T-helper 9 cell (primary cell): ENCODE data around the gene SMIM30.
A peak's percentile ranks its signal among the peaks of the same experiment; 100 is the strongest.
"Not testable (repeated sequence)": the region's sequence is repeated elsewhere in the genome, so short reads cannot be mapped to it uniquely, and the experiment has no call there.

Source experiments
- DNase-seq: peaks from one replicate; pipeline ENCODE4 v3.0.0-alpha.2; 2020
- total RNA-seq, 2 donors: gene quantifications; one replicate each; lab custom pipeline; 2026; lab: John Stamatoyannopoulos, UW

Gene SMIM30
- 5.8 to 18.3 reads per million in 2 donors for total RNA-seq

- peak; percentile 73 for DNase-seq
Observed at GRCh38 chr7:113118074-113118959, at the start of gene SMIM30. Gene SMIM30, minus strand, starts transcription at chr7:113118554. Its CDS starts 976 bp downstream, at chr7:113117578.

GRCh38 chr7:113166176-113166575, 47.8 kb upstream of the SMIM30 start:
- not testable (repeated sequence) for DNase-seq

GRCh38 chr7:113161050-113161449, 42.7 kb upstream of the SMIM30 start:
- no peak for DNase-seq

- DNase-seq = no peak
Observed at GRCh38 chr7:113159746-113160339, 41.5 kb upstream of the SMIM30 start.

GRCh38 chr7:113158756-113159155, 40.4 kb upstream of the SMIM30 start:
- DNase-seq = no peak

GRCh38 chr7:113154117-113154516, 35.8 kb upstream of the SMIM30 start:
- DNase-seq = no peak

GRCh38 chr7:113144817-113145216, 26.5 kb upstream of the SMIM30 start:
- no peak for DNase-seq

- DNase-seq = no peak
Observed at GRCh38 chr7:113143486-113144257, 25.3 kb upstream of the SMIM30 start.

GRCh38 chr7:113142385-113143119, 24.2 kb upstream of the SMIM30 start:
- no peak for DNase-seq

- DNase-seq = no peak
Observed at GRCh38 chr7:113141803-113142202, 23.4 kb upstream of the SMIM30 start.

- DNase-seq = no peak
Observed at GRCh38 chr7:113140956-113141355, 22.6 kb upstream of the SMIM30 start.

GRCh38 chr7:113137241-113137640, 18.9 kb upstream of the SMIM30 start:
- DNase-seq = no peak

GRCh38 chr7:113134025-113134424, 15.7 kb upstream of the SMIM30 start:
- DNase-seq = no peak

- DNase-seq = no peak
Observed at GRCh38 chr7:113131367-113131766, 13.0 kb upstream of the SMIM30 start.

- DNase-seq = no peak
Observed at GRCh38 chr7:113128031-113128430, 9.7 kb upstream of the SMIM30 start.

- DNase-seq = no peak
Observed at GRCh38 chr7:113125728-113126127, 7.4 kb upstream of the SMIM30 start.

- DNase-seq = no peak
Observed at GRCh38 chr7:113122744-113123143, 4.4 kb upstream of the SMIM30 start.

- DNase-seq = no peak
Observed at GRCh38 chr7:113120647-113121046, 2.3 kb upstream of the SMIM30 start.

- DNase-seq = no peak
Observed at GRCh38 chr7:113119429-113119828, 1.1 kb upstream of the SMIM30 start.

- DNase-seq = not testable (repeated sequence)
Observed at GRCh38 chr7:113117374-113117774, 980 bp downstream of the SMIM30 start.

- DNase-seq = no peak
Observed at GRCh38 chr7:113113912-113114311, 4.4 kb downstream of the SMIM30 start.

- DNase-seq = no peak
Observed at GRCh38 chr7:113109718-113110117, 8.6 kb downstream of the SMIM30 start.
